Activated CD8-positive, alpha-beta memory T cell treated with anti-CD3 and anti-CD28 coated beads, Interleukin-2, amount 50 U/mL, for 48 hours (primary cell): ENCODE results near the gene FOXB1.

Experiments used
- DNase-seq: peaks from one replicate; pipeline ENCODE4 v3.0.0-alpha.2; 2020

Gene FOXB1

DNA sequence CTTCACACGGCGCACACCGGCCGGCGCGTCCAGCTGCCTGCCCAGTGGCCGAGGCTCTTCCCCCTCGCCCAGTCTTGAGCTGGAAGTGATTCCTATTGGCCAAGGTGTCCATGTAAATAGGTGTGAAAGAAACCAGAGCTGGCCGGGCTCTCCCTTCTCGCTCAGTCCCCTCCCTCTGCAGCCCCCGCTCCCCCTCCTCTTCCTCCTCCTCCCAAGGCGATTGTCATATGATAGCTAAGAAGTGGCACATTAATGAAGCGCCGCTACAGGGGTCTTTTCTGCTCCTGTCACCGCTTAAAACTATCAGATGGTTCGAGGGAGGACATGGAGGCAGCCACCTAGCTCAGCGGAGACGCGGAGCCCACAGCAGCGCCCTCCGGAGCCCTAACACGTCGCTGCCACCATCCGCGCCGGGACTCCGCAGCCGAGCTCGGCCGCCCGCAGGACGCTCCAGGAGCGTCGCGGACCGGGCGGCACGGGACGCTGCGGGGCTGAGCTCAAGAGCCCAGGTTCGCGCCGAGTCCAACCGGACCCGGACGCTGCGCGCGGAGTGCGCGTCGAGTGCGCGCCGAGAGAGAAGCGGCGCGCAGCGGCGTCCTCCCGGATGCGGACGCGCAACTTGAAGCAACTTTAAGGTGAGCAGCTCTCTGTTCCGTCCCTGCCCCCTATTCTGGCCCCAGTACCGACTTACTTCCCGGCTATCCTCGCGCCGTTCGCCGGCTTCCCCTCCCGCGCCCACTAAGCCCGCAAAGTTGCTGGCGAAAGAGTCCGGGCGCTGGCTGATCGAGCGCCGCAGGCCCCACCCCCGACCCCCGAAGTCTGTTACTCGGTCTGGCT is at the start of gene FOXB1:
Gene FOXB1, plus strand, starts transcription at position 303 of the 837 bp plus-strand sequence. CDS start 653 bp downstream, outside the sequence.
- DNase-seq, result no peak

DNA sequence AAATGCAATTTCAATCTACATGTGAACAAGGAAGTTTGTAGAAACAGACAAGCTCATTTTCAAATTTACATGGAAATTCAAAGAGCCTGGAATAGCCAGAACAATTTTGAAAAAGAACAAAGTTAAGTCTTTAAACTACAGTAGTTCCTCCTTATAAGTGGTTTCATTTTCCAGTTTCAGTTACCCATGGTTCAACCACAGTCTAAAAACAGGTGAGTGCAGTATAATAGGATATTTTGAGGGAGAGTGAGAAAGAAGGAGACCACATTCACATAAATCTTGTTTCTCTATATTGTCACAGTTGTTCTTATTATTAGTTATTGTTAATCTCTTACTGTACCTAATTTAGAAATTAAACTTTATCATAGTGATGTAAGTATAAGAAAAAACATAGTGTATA is 45.8 kb upstream of the FOXB1 start:
- DNase-seq, result no peak

DNA sequence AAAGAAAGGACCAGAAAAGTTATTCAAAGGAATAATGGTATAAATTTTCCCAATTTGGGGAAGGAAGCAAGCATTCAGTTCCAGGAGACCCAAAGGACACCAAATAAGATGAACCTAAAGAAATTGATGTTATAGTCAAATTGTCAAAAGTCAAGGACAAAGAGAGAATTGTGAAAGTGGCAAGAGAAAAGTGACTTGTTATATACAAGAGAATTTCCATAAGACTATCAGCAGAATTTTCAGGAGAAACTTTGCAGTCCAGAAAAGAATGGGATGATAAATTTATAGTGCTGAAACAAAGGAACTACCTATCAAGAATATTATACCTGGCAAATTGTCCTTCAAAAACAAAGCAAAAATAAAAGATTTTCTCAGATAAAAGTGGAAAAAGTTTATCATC is 43.8 kb upstream of the FOXB1 start:
- no peak for DNase-seq

- no peak for DNase-seq
Measured at GRCh38 chr15:59963322-59963721, 40.8 kb upstream of the FOXB1 start.

GRCh38 chr15:59963925-59964324 is 40.2 kb upstream of the FOXB1 start:
- no peak for DNase-seq

DNA sequence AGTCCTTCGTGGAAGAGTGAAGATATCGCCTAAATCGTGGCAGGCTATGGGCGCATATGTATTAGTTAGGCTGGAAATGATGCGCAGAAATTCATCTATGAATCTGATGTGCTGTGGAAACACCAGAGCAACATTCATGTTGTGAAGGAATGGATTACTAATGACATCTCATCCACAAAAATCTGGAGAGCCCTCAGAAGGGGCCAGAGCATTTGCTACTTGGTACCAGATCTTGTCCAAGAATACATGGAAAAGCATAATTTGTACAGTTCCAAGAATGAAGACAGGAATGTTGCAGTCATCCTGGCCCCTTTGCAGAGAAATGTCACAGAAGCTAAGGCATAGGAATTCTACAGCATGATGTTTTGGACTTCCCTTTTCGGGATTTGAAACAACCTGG is 38.4 kb upstream of the FOXB1 start:
- DNase-seq, result no peak

DNA sequence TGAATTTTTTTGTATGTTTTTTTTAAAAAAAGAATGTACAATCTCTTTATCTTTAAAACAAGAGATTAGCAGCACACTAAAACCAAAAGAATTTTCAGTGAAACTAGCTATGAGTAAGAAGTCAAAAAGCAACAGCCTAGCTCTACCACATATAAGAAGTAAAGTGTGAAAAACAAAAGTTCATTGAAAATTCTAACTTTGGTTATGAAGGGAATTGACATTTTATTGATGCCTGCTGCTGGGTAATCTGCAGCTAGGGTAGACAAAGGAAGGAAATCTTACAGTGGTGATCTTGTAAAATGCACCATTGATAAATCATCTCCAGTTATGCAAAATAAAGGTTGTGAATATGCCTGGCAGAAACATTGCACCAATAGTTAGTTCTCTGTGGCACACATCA is 37.8 kb upstream of the FOXB1 start:
- DNase-seq, result no peak

GRCh38 chr15:59968314-59968713 is 35.8 kb upstream of the FOXB1 start:
- no peak for DNase-seq

- no peak for DNase-seq
Measured at GRCh38 chr15:59972241-59972640, 31.9 kb upstream of the FOXB1 start.

DNA sequence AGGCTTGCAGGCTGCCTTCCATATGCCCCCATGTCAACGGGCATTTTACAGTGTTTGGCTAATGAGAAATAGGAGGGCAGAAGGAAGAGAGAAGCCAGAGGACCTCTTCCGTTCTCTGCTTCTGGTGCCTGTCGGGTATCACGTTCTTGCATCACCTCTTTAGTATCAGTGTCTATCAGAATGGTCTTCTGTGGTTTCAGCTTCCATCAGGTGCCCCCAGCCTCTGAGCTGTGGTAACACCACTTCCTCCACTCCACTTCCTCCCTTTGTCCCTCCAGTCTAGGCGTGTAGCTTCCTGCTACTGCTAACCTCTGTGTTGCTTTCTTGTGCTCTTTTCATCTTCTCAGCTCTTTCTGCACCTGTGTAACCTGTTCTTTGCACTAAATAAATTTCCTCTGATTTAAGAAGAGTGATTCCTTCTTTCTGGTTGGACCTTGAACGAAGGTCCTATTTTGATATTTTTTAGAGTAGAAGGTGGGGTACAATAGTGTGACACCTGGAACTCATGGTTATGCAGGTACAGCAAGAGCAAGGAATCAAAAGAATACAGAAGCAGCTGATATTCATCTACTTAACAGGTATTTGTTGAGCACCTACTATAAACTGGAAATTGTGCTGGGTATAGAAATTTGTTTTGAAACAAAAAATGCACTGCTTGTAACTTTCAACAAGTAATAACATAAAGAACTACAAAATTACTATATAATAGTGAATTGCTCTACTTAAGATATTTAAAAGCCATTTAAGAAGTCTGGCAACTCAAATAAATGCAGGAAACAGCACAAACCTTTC is 27.4 kb upstream of the FOXB1 start:
- DNase-seq, result peak; percentile 59

DNA sequence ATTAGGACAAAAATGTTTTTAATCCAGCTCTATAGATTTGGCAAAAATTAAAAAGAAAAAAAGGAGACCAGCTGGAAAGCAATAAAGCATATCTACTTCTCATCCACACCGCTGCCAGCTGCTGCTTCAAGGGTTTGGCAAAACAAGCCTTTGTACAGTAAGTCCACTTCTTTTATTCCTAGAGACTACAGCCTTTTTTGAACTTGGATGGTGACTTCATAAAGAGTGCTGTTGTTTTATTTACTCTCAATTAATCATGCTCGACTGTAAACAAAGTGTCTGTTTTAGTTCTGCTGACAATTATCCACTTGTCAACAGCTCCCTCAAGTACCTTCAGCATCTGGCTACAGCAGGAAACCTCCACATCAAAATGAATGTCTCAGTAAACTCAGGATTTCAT is 12.3 kb upstream of the FOXB1 start:
- DNase-seq, result no peak

- DNase-seq, result no peak
Measured at GRCh38 chr15:59993041-59993750, 10.9 kb upstream of the FOXB1 start.

DNA sequence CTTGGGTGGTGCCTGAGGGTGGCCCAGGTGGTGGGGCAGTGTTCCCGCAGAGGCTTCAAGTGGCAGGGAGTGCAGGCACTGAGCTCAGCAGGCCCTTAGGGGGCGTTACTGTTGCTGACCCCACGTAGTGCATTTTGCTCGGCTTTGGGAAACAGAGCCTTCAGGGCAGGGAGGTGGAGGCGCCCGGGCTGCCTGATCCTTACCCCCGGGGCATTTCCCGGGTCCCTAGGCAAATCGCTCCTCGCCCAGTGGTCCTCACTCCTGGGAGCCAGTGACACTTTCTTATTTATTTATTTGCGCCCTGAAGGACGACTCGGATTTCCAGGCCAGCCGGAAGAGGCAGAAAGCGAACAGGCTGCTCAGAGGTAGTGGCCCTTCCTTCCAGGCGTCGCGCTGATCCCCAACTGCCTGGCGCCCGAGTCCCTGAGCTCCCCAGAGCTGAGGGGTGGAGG is 10.1 kb upstream of the FOXB1 start:
- DNase-seq, result peak; percentile 57

GRCh38 chr15:59994526-59994887 is 9.6 kb upstream of the FOXB1 start:
- DNase-seq, result no peak

GRCh38 chr15:59994888-59995557 is 9.1 kb upstream of the FOXB1 start:
- DNase-seq, result peak; percentile 62

GRCh38 chr15:59995568-59996297 is 8.4 kb upstream of the FOXB1 start:
- no peak for DNase-seq

- peak; percentile 57 for DNase-seq
Measured at GRCh38 chr15:59996298-59997041, 7.6 kb upstream of the FOXB1 start.

DNA sequence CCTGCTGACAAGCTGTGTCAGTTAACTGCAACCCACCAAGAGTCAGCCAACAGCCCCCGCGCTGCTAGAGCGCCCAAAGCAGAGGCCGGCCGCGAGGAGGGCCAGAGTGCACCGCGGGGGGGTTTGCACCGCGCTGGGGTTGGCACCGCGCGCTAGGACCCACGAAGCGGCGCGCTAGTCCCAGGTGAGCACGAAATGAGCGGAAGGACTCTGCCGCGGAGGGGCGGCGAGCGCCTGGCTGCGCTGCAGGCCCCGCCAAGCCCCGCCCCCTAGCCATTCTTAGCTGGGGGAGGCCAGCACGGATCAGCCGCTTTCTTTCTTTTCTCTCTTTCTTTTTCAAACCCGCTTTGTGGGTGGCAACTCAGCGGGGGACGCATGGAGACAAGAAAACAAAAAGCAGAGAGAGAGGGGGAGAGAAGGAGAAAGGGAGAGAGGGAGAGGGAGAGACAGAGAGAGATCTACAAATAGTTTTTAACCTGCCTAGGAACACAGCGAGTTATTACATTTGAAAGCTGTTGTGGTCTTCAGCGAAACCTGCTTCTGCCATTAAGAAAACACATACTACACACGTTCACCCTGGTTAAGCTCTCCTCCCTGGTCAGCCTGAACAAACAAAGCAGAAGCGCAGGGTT is 6.9 kb upstream of the FOXB1 start:
- DNase-seq, result peak; percentile 85

DNA sequence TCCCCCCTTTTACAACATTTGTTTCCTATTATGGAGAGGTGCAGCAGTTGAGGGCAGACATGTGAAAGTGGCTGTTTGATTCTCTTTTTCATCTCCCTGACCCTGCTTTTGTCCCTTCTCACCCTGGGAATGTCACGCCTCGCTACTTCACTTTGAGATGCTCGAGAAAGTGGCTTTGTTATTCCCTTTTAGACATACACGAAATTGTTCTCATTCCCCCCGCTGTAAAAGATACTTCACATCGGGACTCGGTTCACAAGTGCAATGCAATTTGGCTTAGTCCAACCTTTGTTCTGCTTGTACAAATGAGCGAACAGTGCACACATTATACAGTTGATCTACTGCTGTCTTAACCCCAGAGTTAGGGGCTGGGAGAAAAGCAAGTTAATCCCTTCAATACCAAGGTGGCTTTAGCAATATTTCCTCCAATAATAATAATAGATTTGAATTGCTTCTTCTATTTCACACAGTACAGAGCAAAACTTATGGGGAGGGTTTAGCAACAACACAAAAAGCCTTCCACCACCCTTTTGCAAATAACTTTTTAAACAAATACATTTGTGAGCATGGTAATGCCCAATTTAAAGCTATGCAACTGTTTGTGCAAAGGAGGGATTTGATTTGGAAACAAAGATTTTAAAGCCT is 5.7 kb upstream of the FOXB1 start:
- no peak for DNase-seq

- no peak for DNase-seq
Measured at GRCh38 chr15:59998950-59999611, 5.0 kb upstream of the FOXB1 start.
